Measurements from ENCODE around the gene TBC1D23.

- TF ChIP-seq SP4 (CRISPR knock-in tag; IDR thresholded peaks at IDR 0.05) = no peak
- no peak for TF ChIP-seq ZNF546 (CRISPR knock-in tag; conservative IDR thresholded peaks at IDR 0.05)
- no peak for TF ChIP-seq AKNA (CRISPR knock-in tag; IDR thresholded peaks at IDR 0.05; ENCODE audit: borderline replicate concordance)
- no peak for TF ChIP-seq NAIF1 (CRISPR knock-in tag; IDR thresholded peaks at IDR 0.05; ENCODE audit: borderline replicate concordance)
- no peak for TF ChIP-seq PBX3 (CRISPR knock-in tag; IDR thresholded peaks at IDR 0.05; ENCODE audit: borderline replicate concordance)
- no peak for TF ChIP-seq ZBTB33 (CRISPR knock-in tag; IDR thresholded peaks at IDR 0.05)
- TF ChIP-seq GABPB1 (CRISPR knock-in tag; IDR thresholded peaks at IDR 0.05) = no peak
- TF ChIP-seq HINFP (CRISPR knock-in tag; IDR thresholded peaks at IDR 0.05; ENCODE audit: low read depth) = no peak
- TF ChIP-seq E2F2 (CRISPR knock-in tag; IDR thresholded peaks at IDR 0.05; ENCODE audit: borderline replicate concordance) = no peak
- TF ChIP-seq CTCF (CRISPR knock-in tag; IDR thresholded peaks at IDR 0.05) = no peak
- TF ChIP-seq RFX1 (IDR thresholded peaks at IDR 0.05) = no peak
- no peak for TF ChIP-seq AKAP8 (CRISPR knock-in tag; IDR thresholded peaks at IDR 0.05)
- no peak for TF ChIP-seq YY1 (IDR thresholded peaks at IDR 0.05; ENCODE audit: insufficient read depth, insufficient replicate concordance, low read depth, low read length)
- no peak for TF ChIP-seq AFF4 (CRISPR knock-in tag; IDR thresholded peaks at IDR 0.05)
These were observed 50.2 kb downstream of the TBC1D23 start for GRCh38 chr3:100311011-100311410.

Data from HepG2 (cell line).